H1 (cell line): Measurements from ENCODE around the gene SNX33. TPM values are rescaled to one million over a fixed set of nuclear protein-coding genes. Genes with fewer than 3 reads are reported as not detected.

Source experiments
- CTCF ChIA-PET: fragments of 300-600 bp; sonication (Branson Sonifier 250); formaldehyde crosslinking; loops from one replicate; lab custom pipeline; 2021; ENCODE audit not compliant: partially characterized antibody; lab: Charles Lee
- POLR2A ChIA-PET: fragments of 300-600 bp; sonication (Branson Sonifier 250); formaldehyde crosslinking; loops from one replicate; lab custom pipeline; 2021; ENCODE audit warnings: inconsistent platforms; ENCODE audit not compliant: partially characterized antibody; lab: Charles Lee
- DNase-seq, 2 experiments: peaks; one replicate each; pipeline versions ENCODE4 v3.0.0 to v3.0.0-alpha.2; 2010 to 2022; ENCODE audit warnings: low spot score in 2 of 2, low read depth in 1 of 2, mixed read lengths in 1 of 2
- FAIRE-seq: peaks from 2 replicates; lab custom pipeline; 2011; peaks lifted over from hg19 to GRCh38; lab: Jason Lieb, UNC
- H2AFZ ChIP-seq: 2 replicates; pipeline ENCODE4 v1.8.1; 2012; ENCODE audit warnings: low read length, inconsistent platforms
- H2AK5ac ChIP-seq: 2 replicates; pipeline ENCODE4 v1.6.1; 2013; ENCODE audit warnings: low read depth, low read length
- H2BK120ac ChIP-seq: replicated peaks from 2 replicates; pipeline ENCODE3; 2013; ENCODE audit warnings: low read depth, low read length, inconsistent platforms
- H2BK12ac ChIP-seq: 2 replicates; pipeline ENCODE4 v1.6.1; 2013; ENCODE audit warnings: low read depth, low read length
- H2BK15ac ChIP-seq: 2 replicates; pipeline ENCODE4 v1.6.1; 2013; ENCODE audit warnings: low read length
- H2BK20ac ChIP-seq: 2 replicates; pipeline ENCODE4 v1.6.1; 2013; ENCODE audit warnings: low read length
- H2BK5ac ChIP-seq: 2 replicates; pipeline ENCODE4 v1.6.1; 2013; ENCODE audit warnings: low read depth, low read length
- H3K14ac ChIP-seq: 2 replicates; pipeline ENCODE4 v1.6.1; 2013; ENCODE audit warnings: inconsistent platforms; ENCODE audit not compliant: insufficient read length
- H3K18ac ChIP-seq: 2 replicates; pipeline ENCODE4 v1.6.1; 2013; ENCODE audit warnings: low read length; ENCODE audit errors: extremely low read depth
- H3K23ac ChIP-seq: 2 replicates; pipeline ENCODE4 v1.6.1; 2013; ENCODE audit warnings: inconsistent platforms; ENCODE audit not compliant: insufficient read length
- H3K23me2 ChIP-seq: 2 replicates; pipeline ENCODE4 v1.6.1; 2013; ENCODE audit warnings: low read depth, low read length
- H3K27ac ChIP-seq: 2 replicates; pipeline ENCODE4 v1.6.1; 2011; ENCODE audit warnings: low read depth, low read length, inconsistent platforms
- H3K27me3 ChIP-seq, 4 experiments: replicated peaks in 1 of 4; 1 replicate in 1 of 4; 2 replicates in 3 of 4; pipeline versions ENCODE4 v1.6.1 to v1.8.1; 2011 to 2013; ENCODE audit warnings: low read length in 3 of 4, mild to moderate bottlenecking in 3 of 4, inconsistent platforms in 2 of 4, mixed read lengths in 2 of 4, moderate library complexity in 1 of 4; ENCODE audit not compliant: control insufficient read depth in 3 of 4, insufficient read depth in 3 of 4; ENCODE audit errors: extremely low read depth in 1 of 4
- H3K36me3 ChIP-seq, 4 experiments: 2 replicates each; pipeline versions ENCODE4 v1.6.1 to v1.8.1; 2011 to 2013; ENCODE audit warnings: mild to moderate bottlenecking in 4 of 4, low read length in 3 of 4, moderate library complexity in 2 of 4, control low read depth in 1 of 4, inconsistent platforms in 1 of 4; ENCODE audit not compliant: insufficient read depth in 4 of 4, control insufficient read depth in 2 of 4
- H3K4ac ChIP-seq: replicated peaks from 2 replicates; pipeline ENCODE3; 2013; ENCODE audit warnings: low read length, low read depth, mixed read lengths, inconsistent platforms; ENCODE audit not compliant: insufficient read length
- H3K4me1 ChIP-seq, 4 experiments: replicated peaks in 1 of 4; 1 replicate in 1 of 4; 2 replicates in 3 of 4; pipeline versions ENCODE4 v1.6.1 to v1.8.1; 2011 to 2013; ENCODE audit warnings: low read length in 3 of 4, inconsistent platforms in 2 of 4, mixed read lengths in 1 of 4; ENCODE audit not compliant: insufficient read depth in 4 of 4, control insufficient read depth in 3 of 4
- H3K4me2 ChIP-seq, 2 experiments: 2 replicates each; pipeline versions ENCODE4 v1.6.1 to v1.8.1; 2011 to 2013; ENCODE audit warnings: low read depth in 2 of 2, low read length in 2 of 2, control low read depth in 1 of 2, inconsistent platforms in 1 of 2, mild to moderate bottlenecking in 1 of 2; ENCODE audit not compliant: insufficient read depth in 1 of 2
- H3K4me3 ChIP-seq, 4 experiments: fragments of 200-600, 300-600 bp in 1 of 4; sonication (generic), shearing (Covaris generic), sonication (Bioruptor Twin) in 1 of 4; 2 replicates each; pipeline versions ENCODE4 v1.5.1 to v1.8.1; 2011 to 2016; ENCODE audit warnings: low read length in 4 of 4, low read depth in 3 of 4, control low read depth in 2 of 4, inconsistent platforms in 2 of 4, mild to moderate bottlenecking in 2 of 4, mixed read lengths in 1 of 4, moderate library complexity in 1 of 4; ENCODE audit not compliant: insufficient read depth in 2 of 4; ENCODE audit errors: extremely low read depth in 1 of 4
- H3K56ac ChIP-seq: replicated peaks from 2 replicates; pipeline ENCODE3; 2013; ENCODE audit warnings: low read depth, mild to moderate bottlenecking, mixed read lengths, low read length, inconsistent platforms; ENCODE audit not compliant: insufficient read length
- H3K79me1 ChIP-seq: 2 replicates; pipeline ENCODE4 v1.6.1; 2013; ENCODE audit warnings: low read depth, low read length, control low read depth
- H3K79me2 ChIP-seq, 2 experiments: 2 replicates each; pipeline versions ENCODE4 v1.6.1 to v1.8.1; 2012 to 2013; ENCODE audit warnings: low read length in 2 of 2, mild to moderate bottlenecking in 2 of 2, inconsistent platforms in 1 of 2; ENCODE audit not compliant: insufficient read depth in 2 of 2, control insufficient read depth in 1 of 2
- H3K9ac ChIP-seq, 4 experiments: replicated peaks in 1 of 4; 1 replicate in 1 of 4; 2 replicates in 3 of 4; pipeline versions ENCODE4 v1.6.1 to v1.8.1; 2011 to 2013; ENCODE audit warnings: low read depth in 3 of 4, low read length in 3 of 4, control low read depth in 2 of 4, mild to moderate bottlenecking in 2 of 4, moderate library complexity in 2 of 4, inconsistent platforms in 1 of 4; ENCODE audit errors: extremely low read depth in 1 of 4
- H3K9me3 ChIP-seq, 2 experiments: 2 replicates each; pipeline versions ENCODE4 v1.6.1 to v1.8.1; 2012 to 2013; ENCODE audit warnings: mild to moderate bottlenecking in 2 of 2, moderate library complexity in 2 of 2, control low read depth in 1 of 2, inconsistent platforms in 1 of 2, low read depth in 1 of 2, low read length in 1 of 2, mixed read lengths in 1 of 2; ENCODE audit not compliant: insufficient read depth in 2 of 2
- H4K20me1 ChIP-seq, 2 experiments: replicated peaks in 1 of 2; 2 replicates each; pipeline versions ENCODE3 to v1.8.1; 2011 to 2013; ENCODE audit warnings: inconsistent platforms in 2 of 2, low read length in 2 of 2, mild to moderate bottlenecking in 1 of 2; ENCODE audit not compliant: insufficient read depth in 2 of 2, control insufficient read depth in 1 of 2
- H4K5ac ChIP-seq: 2 replicates; pipeline ENCODE4 v1.6.1; 2013; ENCODE audit warnings: low read length, low read depth, mixed read lengths, inconsistent platforms; ENCODE audit not compliant: insufficient read length
- H4K8ac ChIP-seq: 2 replicates; pipeline ENCODE4 v1.8.0; 2013; ENCODE audit warnings: mild to moderate bottlenecking, moderate library complexity, low read length, inconsistent platforms; ENCODE audit not compliant: insufficient read depth; ENCODE audit errors: extremely low read depth
- H4K91ac ChIP-seq: replicated peaks from 2 replicates; pipeline ENCODE3; 2013; ENCODE audit warnings: low read length, mixed read lengths, inconsistent platforms; ENCODE audit not compliant: insufficient read length
- CHD1 ChIP-seq: IDR thresholded peaks from 2 replicates; pipeline ENCODE4 v1.6.1; 2012; ENCODE audit warnings: low read depth, low read length, improper control_type of control experiment
- HDAC6 ChIP-seq: IDR thresholded peaks from one replicate; pipeline ENCODE4 v1.7.1; 2012; ENCODE audit warnings: low read depth, mild to moderate bottlenecking, inconsistent platforms, low read length, moderate library complexity
- JUND ChIP-seq: IDR thresholded peaks from 2 replicates; pipeline ENCODE4 v1.6.1; 2011; ENCODE audit warnings: mild to moderate bottlenecking, improper control_type of control experiment, low read length
- NANOG ChIP-seq: IDR thresholded peaks from 2 replicates; pipeline ENCODE4 v1.6.1; 2011; ENCODE audit warnings: low read length, low read depth, mild to moderate bottlenecking, inconsistent platforms; ENCODE audit not compliant: insufficient read depth, poor library complexity, severe bottlenecking
- PHF8 ChIP-seq: fragments of 200-600 bp; sonication (generic); conservative IDR thresholded peaks from 2 replicates; pipeline ENCODE4 v1.7.1; 2012; ENCODE audit warnings: low read depth, mild to moderate bottlenecking, inconsistent platforms, low read length, moderate library complexity
- POU5F1 ChIP-seq: IDR thresholded peaks from 2 replicates; pipeline ENCODE4 v1.6.1; 2011; ENCODE audit warnings: low read depth, mild to moderate bottlenecking, low read length, moderate library complexity
- RXRA ChIP-seq: IDR thresholded peaks from 2 replicates; pipeline ENCODE4 v1.6.1; 2011; ENCODE audit warnings: low read depth, mild to moderate bottlenecking, low read length, moderate library complexity; ENCODE audit not compliant: insufficient read depth
- SIX5 ChIP-seq: IDR thresholded peaks from 2 replicates; pipeline ENCODE4 v1.6.1; 2011; ENCODE audit warnings: mild to moderate bottlenecking, low read depth, low read length
- TAF1 ChIP-seq: IDR thresholded peaks from 2 replicates; pipeline ENCODE4 v1.6.1; 2011; ENCODE audit warnings: mild to moderate bottlenecking, low read depth, low read length
- ZNF274 ChIP-seq: IDR thresholded peaks from 2 replicates; pipeline ENCODE4 v1.7.0; 2012; ENCODE audit warnings: low read length, borderline replicate concordance; ENCODE audit errors: extremely low read depth
- WGBS, 2 experiments: shearing (Covaris generic) in 1 of 2; methylation state at CpG; one replicate each; pipeline versions ENCODE4 v1.1.6 to v1.1.7; 2013 to 2015; ENCODE audit warnings: low lambda C conversion rate in 2 of 2, mixed read lengths in 2 of 2, inconsistent platforms in 1 of 2, low coverage in 1 of 2, missing lambda C conversion rate in 1 of 2; ENCODE audit not compliant: insufficient replicate concordance in 2 of 2, insufficient coverage in 1 of 2, insufficient read length in 1 of 2; ENCODE audit errors: extremely low coverage in 1 of 2, missing lambda C conversion rate in 1 of 2; 5-methylcytosine and 5-hydroxymethylcytosine counted together
- polyA plus RNA-seq, 7 experiments: library from polyadenylated mRNA; depleted of rRNA in 3 of 7; stranded (reverse) in 5 of 7; unstranded in 2 of 7; fragments of >200 nt in 5 of 7; fragments of 200-250 nt in 2 of 7; gene quantifications; 1 replicate in 5 of 7; 2 replicates in 1 of 7; 4 replicates in 1 of 7; pipeline versions ENCODE4 v1.2.1 to v1.2.3, GENCODE V29; 2011 to 2013; ENCODE audit warnings: missing spikeins in 2 of 7, mixed read lengths in 2 of 7
- total RNA-seq: library from RNA; stranded (reverse); fragmentation: NEBNext Ultra II Directional; extraction: Animal tissue kit (Norgen Biotek cat#: 25700); gene quantifications from 2 replicates; pipeline ENCODE4 v1.2.1, GENCODE V29; 2021

SNX33 gene
- total and polyA plus RNA-seq, 2 of the 8 experiments (the other 6 are each of a cell fraction or from before 2014, with no cell fraction given): 14.3 to 22.9 TPM

DNA sequence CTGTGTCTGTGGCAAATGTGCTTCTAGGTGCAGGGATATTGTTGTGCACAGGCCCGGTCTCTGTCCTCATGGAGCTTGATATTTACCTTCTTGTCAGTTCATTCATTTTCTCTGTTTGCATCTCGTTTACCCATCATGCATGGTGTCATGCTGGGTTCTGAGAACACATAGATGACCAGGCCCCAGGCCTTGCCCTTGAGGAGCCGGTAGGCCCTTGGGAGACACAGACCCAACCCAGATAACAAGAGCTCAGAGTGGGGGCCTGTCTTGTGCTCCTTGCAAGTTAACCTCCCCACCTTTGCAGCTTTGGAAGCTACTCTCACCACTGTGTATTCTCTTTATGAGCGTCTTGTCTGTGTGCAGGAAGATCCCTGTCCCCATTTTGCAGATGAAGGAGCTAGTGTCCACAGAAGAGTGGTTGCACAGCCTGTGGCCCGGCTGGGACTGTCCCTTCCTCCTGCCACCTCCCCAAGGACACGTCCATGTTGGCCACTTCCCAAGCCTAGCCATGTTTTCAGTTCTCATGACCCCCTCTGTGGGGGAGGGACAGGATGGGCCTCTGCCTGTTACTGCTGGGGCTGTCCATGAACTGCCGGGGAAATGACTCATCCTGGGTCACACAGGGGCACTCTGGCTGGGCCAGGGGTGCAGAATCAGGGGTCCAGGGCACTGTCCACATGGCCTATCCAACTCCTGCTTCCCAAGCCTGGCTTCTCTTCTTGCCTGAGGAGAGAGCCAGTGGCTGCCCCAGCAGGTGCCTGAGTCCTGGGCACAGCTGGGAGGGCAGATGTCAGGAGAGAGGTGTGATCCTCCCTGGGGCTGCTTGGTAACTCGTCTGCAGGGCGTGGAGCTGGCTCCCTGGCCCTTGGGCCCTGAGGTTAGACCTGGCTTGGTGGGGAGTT lies 3.4 kb downstream of the SNX33 start:
- Histone ChIP-seq H2BK120ac (no peak overlapping the region), H3K56ac (no peak overlapping the region), H4K8ac (no peak overlapping the region; the same call in 1 of the 2 replicates), H3K79me2 (peaks cover 0 to 69% of the 10 kb centered on the region in 2 experiments; a peak in 3 of 4 replicates), H3K27me3 (peaks cover 0 to 9% (median 6%) of the 10 kb centered on the region in 4 experiments; a peak in 6 of 7 replicates), H3K14ac (no peak overlapping the region), H3K18ac (no peak overlapping the region), H3K9me3 (no peaks in the 10 kb centered on the region), H2AK5ac (no peak overlapping the region), H4K91ac (no peak overlapping the region), H3K36me3 (peaks cover 0 to 14% (median 0%) of the 10 kb centered on the region in 4 experiments; a peak in 3 of 8 replicates), H4K5ac (no peak overlapping the region), H2BK20ac (no peak overlapping the region), H3K4me2 (peak overlapping the region; percentile 35 to 100), H3K23ac (no peak overlapping the region), H2BK15ac (no peak overlapping the region), H3K79me1 (peaks cover 14% of the 10 kb centered on the region), H2BK12ac (no peak overlapping the region), H3K9ac (no peak overlapping the region), H3K4me1 (peaks cover 9 to 32% (median 21%) of the 10 kb centered on the region in 4 experiments), H2AFZ (no peak overlapping the region), H3K23me2 (peaks cover 10% of the 10 kb centered on the region; the same call in 1 of the 2 replicates), H3K27ac (no peak overlapping the region), H3K4ac (no peak overlapping the region), H2BK5ac (no peak overlapping the region), H4K20me1 (peaks cover 5 to 20% of the 10 kb centered on the region in 2 experiments), H3K4me3 (peak overlapping the region in 1 of 4 experiments; percentile 2; a peak in 1 of 8 replicates)
- 81% methylated on average over 9 of the region's 9 CpGs; no CpG with 5 or more reads in 1 of the 2 experiments for WGBS, 2 experiments
- ChIA-PET CTCF (interaction anchor here (0.7 to 2.3 kb wide), 10 partner anchors 9 to 701 kb away, joined by 3 to 11 read pairs (median 3); no protein-coding TSS in a partner anchor), POLR2A (interaction anchor here (1.0 to 5.5 kb wide), 7 partner anchors 11 to 25 kb away, joined by 3 to 41 read pairs (median 4); partner anchors contain the start of genes IMP3 and SNUPN)
- TF ChIP-seq ZNF274 (no peak), SIX5 (no peak), CHD1 (no peak), RXRA (no peak), TAF1 (no peak), NANOG (no peak), HDAC6 (no peak), JUND (no peak), POU5F1 (no peak), PHF8 (no peak)
- no peak for DNase-seq
- FAIRE-seq: no peak
